ENCODE measurements around the gene SUGCT.
"Not testable (repeated sequence)": the region's sequence is repeated elsewhere in the genome, so short reads cannot be mapped to it uniquely, and the experiment has no call there.

Gene SUGCT

GRCh38 chr7:40595832-40596231 lies 461.0 kb downstream of the SUGCT start:
- Histone ChIP-seq H3K9me3 (ENCODE audit: insufficient read depth, low read length, severe bottlenecking) (peaks cover 5% of the 10 kb centered on the region), H3K4me2 (ENCODE audit: insufficient read depth, low read length) (no peak overlapping the region), H3K79me2 (ENCODE audit: insufficient read depth, low read length) (no peaks in the 10 kb centered on the region), H4K20me1 (ENCODE audit: insufficient read depth, low read length) (no peaks in the 10 kb centered on the region), H3K4me3 (ENCODE audit: low read depth in 1 of 2, low read length in 2 of 2) (no peak overlapping the region), H3K36me3 (ENCODE audit: insufficient read depth, low read length) (no peaks in the 10 kb centered on the region), H3K9ac (ENCODE audit: low read depth, low read length) (no peak overlapping the region), H2AFZ (ENCODE audit: low read depth, low read length) (no peak overlapping the region), H3K27ac (ENCODE audit: low read length) (no peak overlapping the region), H3K27me3 (ENCODE audit: insufficient read depth, low read length, poor library complexity) (no peaks in the 10 kb centered on the region), H3K4me1 (ENCODE audit: insufficient read depth, low read length) (peaks cover 29% of the 10 kb centered on the region)
- DNase-seq (no peak), ATAC-seq (ENCODE audit: insufficient read depth, low read depth) (no peak)
- no peak for TF ChIP-seq EZH2 (IDR thresholded peaks at IDR 0.05; ENCODE audit: borderline replicate concordance, low read depth, low read length, severe bottlenecking)
- TF ChIP-seq CTCF (IDR thresholded peaks at IDR 0.05; ENCODE audit: borderline replicate concordance, extremely low read depth, low read length, poor library complexity, severe bottlenecking), result no peak

GRCh38 chr7:40597517-40597916 lies 462.7 kb downstream of the SUGCT start:
- Histone ChIP-seq H3K4me2 (ENCODE audit: insufficient read depth, low read length) (no peak overlapping the region), H3K36me3 (ENCODE audit: insufficient read depth, low read length) (no peaks in the 10 kb centered on the region), H3K4me1 (ENCODE audit: insufficient read depth, low read length) (peaks cover 36% of the 10 kb centered on the region), H3K79me2 (ENCODE audit: insufficient read depth, low read length) (no peaks in the 10 kb centered on the region), H2AFZ (ENCODE audit: low read depth, low read length) (no peak overlapping the region), H3K9me3 (ENCODE audit: insufficient read depth, low read length, severe bottlenecking) (no peaks in the 10 kb centered on the region), H3K27ac (ENCODE audit: low read length) (no peak overlapping the region), H3K27me3 (ENCODE audit: insufficient read depth, low read length, poor library complexity) (no peaks in the 10 kb centered on the region), H3K9ac (ENCODE audit: low read depth, low read length) (no peak overlapping the region), H4K20me1 (ENCODE audit: insufficient read depth, low read length) (no peaks in the 10 kb centered on the region), H3K4me3 (ENCODE audit: low read depth in 1 of 2, low read length in 2 of 2) (no peak overlapping the region)
- no peak for TF ChIP-seq EZH2 (IDR thresholded peaks at IDR 0.05; ENCODE audit: borderline replicate concordance, low read depth, low read length, severe bottlenecking)
- TF ChIP-seq CTCF (IDR thresholded peaks at IDR 0.05; ENCODE audit: borderline replicate concordance, extremely low read depth, low read length, poor library complexity, severe bottlenecking), result no peak
- no peak for ATAC-seq (ENCODE audit: insufficient read depth, low read depth)
- no peak for DNase-seq

GRCh38 chr7:40598915-40599314 lies 464.1 kb downstream of the SUGCT start:
- Histone ChIP-seq H3K4me1 (ENCODE audit: insufficient read depth, low read length) (peaks cover 36% of the 10 kb centered on the region), H4K20me1 (ENCODE audit: insufficient read depth, low read length) (no peaks in the 10 kb centered on the region), H3K4me3 (ENCODE audit: low read depth in 1 of 2, low read length in 2 of 2) (no peak overlapping the region), H3K27ac (ENCODE audit: low read length) (peak overlapping the region; percentile 66), H2AFZ (ENCODE audit: low read depth, low read length) (no peak overlapping the region), H3K79me2 (ENCODE audit: insufficient read depth, low read length) (no peaks in the 10 kb centered on the region), H3K36me3 (ENCODE audit: insufficient read depth, low read length) (no peaks in the 10 kb centered on the region), H3K9me3 (ENCODE audit: insufficient read depth, low read length, severe bottlenecking) (no peaks in the 10 kb centered on the region), H3K9ac (ENCODE audit: low read depth, low read length) (0 out of 2 replicates have a peak overlapping the region, but pooled peaks have one; percentile 20), H3K27me3 (ENCODE audit: insufficient read depth, low read length, poor library complexity) (no peaks in the 10 kb centered on the region), H3K4me2 (ENCODE audit: insufficient read depth, low read length) (peak overlapping the region; percentile 50)
- no peak for TF ChIP-seq EZH2 (IDR thresholded peaks at IDR 0.05; ENCODE audit: borderline replicate concordance, low read depth, low read length, severe bottlenecking)
- ATAC-seq (ENCODE audit: insufficient read depth, low read depth) (peak; percentile 95), DNase-seq (peak; percentile 85)

- Histone ChIP-seq H3K79me2 (ENCODE audit: insufficient read depth, low read length) (no peaks in the 10 kb centered on the region), H3K9me3 (ENCODE audit: insufficient read depth, low read length, severe bottlenecking) (no peaks in the 10 kb centered on the region), H3K4me3 (ENCODE audit: low read depth in 1 of 2, low read length in 2 of 2) (no peak overlapping the region), H3K9ac (ENCODE audit: low read depth, low read length) (peak overlapping the region; percentile 20; the same call in 1 of the 2 replicates), H3K4me2 (ENCODE audit: insufficient read depth, low read length) (peak overlapping the region; percentile 50), H3K36me3 (ENCODE audit: insufficient read depth, low read length) (no peaks in the 10 kb centered on the region), H3K4me1 (ENCODE audit: insufficient read depth, low read length) (peaks cover 36% of the 10 kb centered on the region), H3K27me3 (ENCODE audit: insufficient read depth, low read length, poor library complexity) (no peaks in the 10 kb centered on the region), H2AFZ (ENCODE audit: low read depth, low read length) (peak overlapping the region; percentile 2; the same call in 1 of the 2 replicates), H3K27ac (ENCODE audit: low read length) (peak overlapping the region; percentile 66), H4K20me1 (ENCODE audit: insufficient read depth, low read length) (no peaks in the 10 kb centered on the region)
- ATAC-seq (ENCODE audit: insufficient read depth, low read depth) (no peak), DNase-seq (no peak)
- TF ChIP-seq EZH2 (IDR thresholded peaks at IDR 0.05; ENCODE audit: borderline replicate concordance, low read depth, low read length, severe bottlenecking) (no peak), CTCF (IDR thresholded peaks at IDR 0.05; ENCODE audit: borderline replicate concordance, extremely low read depth, low read length, poor library complexity, severe bottlenecking) (no peak)
These were observed 465.0 kb downstream of the SUGCT start for GRCh38 chr7:40599836-40600235.

GRCh38 chr7:40602351-40602750 lies 467.5 kb downstream of the SUGCT start:
- not testable (repeated sequence) for H4K20me1 ChIP-seq (ENCODE audit: insufficient read depth, low read length); H3K36me3 ChIP-seq (ENCODE audit: insufficient read depth, low read length); H3K4me2 ChIP-seq (ENCODE audit: insufficient read depth, low read length); ATAC-seq (ENCODE audit: insufficient read depth, low read depth); H3K9me3 ChIP-seq (ENCODE audit: insufficient read depth, low read length, severe bottlenecking); H3K27ac ChIP-seq (ENCODE audit: low read length); H3K79me2 ChIP-seq (ENCODE audit: insufficient read depth, low read length); H3K9ac ChIP-seq (ENCODE audit: low read depth, low read length); H3K4me3 ChIP-seq (ENCODE audit: low read depth in 1 of 2, low read length in 2 of 2); DNase-seq; H3K27me3 ChIP-seq (ENCODE audit: insufficient read depth, low read length, poor library complexity); H2AFZ ChIP-seq (ENCODE audit: low read depth, low read length)
- H3K4me1 ChIP-seq (ENCODE audit: insufficient read depth, low read length), result peaks cover 39% of the 10 kb centered on the region

Data from DND-41 (cell line).